K562 (cell line): ENCODE results near the gene IDUA. TPM values are rescaled to one million over a fixed set of nuclear protein-coding genes. Genes with fewer than 3 reads are reported as not detected.
A peak's percentile ranks its signal among the peaks of the same experiment; 100 is the strongest.

ENCODE experiments used
- BACH1 ChIP-seq: fragments of 200-800 bp; sonication (Bioruptor generic); IDR thresholded peaks from 2 replicates; pipeline ENCODE4 v1.6.1; 2016; ENCODE audit warnings: missing genetic modification characterization, missing compliant biosample characterization
- BRD4 ChIP-seq: fragments of 200-600 bp; sonication (generic); IDR thresholded peaks from 2 replicates; pipeline ENCODE4 v1.6.1; 2017; ENCODE audit warnings: inconsistent platforms
- CHCHD3 ChIP-seq: fragments of 250-450 bp; sonication (Bioruptor Pico); IDR thresholded peaks from 2 replicates; pipeline ENCODE4 v2.1.2; 2022; ENCODE audit warnings: mild to moderate bottlenecking
- ELF1 ChIP-seq: fragments of 200-800 bp; sonication (Bioruptor generic); IDR thresholded peaks from 2 replicates; pipeline ENCODE4 v1.6.1; 2016; ENCODE audit warnings: missing genetic modification characterization, missing compliant biosample characterization
- EP300 ChIP-seq: IDR thresholded peaks from 2 replicates; pipeline ENCODE4 v1.6.1; 2012; ENCODE audit warnings: low read length, improper control_type of control experiment
- HDAC6 ChIP-seq: IDR thresholded peaks from 2 replicates; pipeline ENCODE4 v1.6.1; 2012; ENCODE audit warnings: low read depth, mild to moderate bottlenecking, control low read depth, inconsistent platforms, low read length, moderate library complexity
- HNRNPH1 ChIP-seq: fragments of 200-400 bp; formaldehyde crosslinking; optimal IDR thresholded peaks from 2 replicates; pipeline ENCODE3; 2017; ENCODE audit warnings: low read depth, mild to moderate bottlenecking, low read length, moderate library complexity
- HNRNPLL ChIP-seq: fragments of 200-400 bp; formaldehyde crosslinking; IDR thresholded peaks from 2 replicates; pipeline ENCODE4 v1.6.1; 2017; ENCODE audit warnings: low read length, low read depth, mild to moderate bottlenecking; ENCODE audit not compliant: poor library complexity, severe bottlenecking
- MYNN ChIP-seq, 2 experiments: sonication (generic); formaldehyde crosslinking in 1 of 2; IDR thresholded peaks; 2 replicates each; pipeline versions ENCODE4 v1.5.0 to v1.6.1; 2016 to 2020; ENCODE audit warnings: antibody characterized with exemption in 1 of 2, missing genetic modification reagents in 1 of 2
- RAD21 ChIP-seq, 2 experiments: fragments of 250-450 bp in 1 of 2; fragments of 450-650 bp in 1 of 2; sonication (Bioruptor Pico) in 1 of 2; formaldehyde crosslinking in 1 of 2; IDR thresholded peaks in 1 of 2; conservative IDR thresholded peaks in 1 of 2; 2 replicates each; pipeline versions ENCODE4 v1.4.0 to v1.8.0; 2020 to 2022; ENCODE audit warnings: mild to moderate bottlenecking in 2 of 2, moderate library complexity in 1 of 2
- STAG1 ChIP-seq: sonication (generic); formaldehyde crosslinking; IDR thresholded peaks from 2 replicates; pipeline ENCODE4 v1.5.0; 2020; ENCODE audit warnings: missing genetic modification reagents, borderline replicate concordance
- SUPT5H ChIP-seq: fragments of 450-650 bp; IDR thresholded peaks from 2 replicates; pipeline ENCODE4 v1.6.1; 2016
- TAF9B ChIP-seq: fragments of 450-650 bp; IDR thresholded peaks from 2 replicates; pipeline ENCODE4 v1.6.1; 2018; ENCODE audit warnings: mild to moderate bottlenecking; ENCODE audit not compliant: partially characterized antibody
- ZNF134 ChIP-seq: fragments of 250-450 bp; sonication (Bioruptor Pico); conservative IDR thresholded peaks from 2 replicates; pipeline ENCODE4 v1.4.0; 2020
- ZSCAN32 ChIP-seq: fragments of 450-650 bp; formaldehyde crosslinking; IDR thresholded peaks from 2 replicates; pipeline ENCODE4 v1.4.0; 2020; ENCODE audit warnings: mild to moderate bottlenecking, moderate library complexity
- polyA plus RNA-seq, 8 experiments: library from polyadenylated mRNA; depleted of rRNA in 4 of 8; stranded (reverse) in 5 of 8; unstranded in 3 of 8; fragments of >200 nt; fragmentation: Nextera tagmentation in 2 of 8; fragmentation: Illumina TruSeq in 1 of 8; extraction: Ambion mirVana in 2 of 8; extraction: Trizol in 1 of 8; gene quantifications; 2 replicates each; pipeline versions ENCODE4 v1.2.1 to v1.2.3, GENCODE V29; 2011 to 2014; ENCODE audit warnings: inconsistent platforms in 1 of 8, missing spikeins in 1 of 8
- total RNA-seq, 7 experiments: library from RNA; depleted of rRNA in 6 of 7; stranded (reverse); fragments of >200 nt in 6 of 7; fragmentation: Illumina TruSeq in 2 of 7; extraction: Trizol in 2 of 7; gene quantifications; 2 replicates each; pipeline versions ENCODE4 v1.2.1 to v1.2.3, GENCODE V29; 2011 to 2021; ENCODE audit warnings: low replicate concordance in 1 of 7
- TF ChIP-seq, protein P1 (sequence below): fragments of 450-650 bp; IDR thresholded peaks from 2 replicates; pipeline ENCODE4 v1.6.1; 2016; ENCODE audit warnings: low read depth
- TF ChIP-seq, protein P2 (sequence below): fragments of 450-650 bp; formaldehyde crosslinking; IDR thresholded peaks from 2 replicates; pipeline ENCODE4 v1.4.0; 2022; ENCODE audit warnings: mild to moderate bottlenecking, moderate library complexity

Gene IDUA
- total and polyA plus RNA-seq, 9 of the 15 experiments (the other 6 are each of a cell fraction or from before 2014, with no cell fraction given), result 0.04 to 16.1 (median 1.2) TPM

DNA sequence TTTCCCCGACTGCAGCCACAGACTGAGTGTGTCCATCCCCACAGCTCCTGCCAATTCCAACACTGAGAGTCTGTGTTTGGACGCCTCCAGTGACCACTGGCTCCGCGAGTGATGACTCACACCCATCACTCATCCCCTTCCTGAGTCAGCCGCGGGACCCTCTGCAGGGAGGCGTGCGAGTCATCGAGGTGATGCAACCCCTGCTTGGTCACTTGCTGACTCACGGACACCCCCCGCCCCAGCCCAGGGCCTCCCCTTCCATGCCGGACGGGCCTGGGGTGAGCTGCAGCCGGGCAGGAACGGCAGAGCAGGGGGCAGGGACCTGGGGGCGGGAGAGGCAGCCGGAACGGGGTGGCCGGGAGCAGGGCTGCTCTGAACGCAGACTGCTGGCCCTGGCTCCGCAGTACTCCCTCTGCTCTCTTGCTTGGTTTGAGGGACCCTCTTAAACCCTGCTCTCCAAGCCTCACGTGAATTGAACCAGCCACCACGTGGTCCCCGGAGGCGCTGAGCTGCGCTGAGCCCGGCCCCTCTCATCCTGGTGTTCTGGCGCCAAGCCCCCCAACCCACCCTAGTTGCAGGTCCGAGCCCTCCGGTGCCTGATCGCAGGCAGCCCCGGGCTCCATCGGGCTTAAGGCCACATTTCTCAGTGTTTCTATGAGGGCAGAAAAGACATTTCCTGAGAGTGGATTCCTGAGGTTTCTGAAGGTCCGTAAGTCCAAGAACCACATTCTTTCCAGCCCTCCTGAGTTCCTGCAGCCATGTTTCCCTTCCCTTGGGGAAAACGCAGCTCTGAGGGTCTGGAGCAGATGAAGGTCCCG, 57.0 kb downstream of the IDUA start (continued):
- TF ChIP-seq, protein P1, sequence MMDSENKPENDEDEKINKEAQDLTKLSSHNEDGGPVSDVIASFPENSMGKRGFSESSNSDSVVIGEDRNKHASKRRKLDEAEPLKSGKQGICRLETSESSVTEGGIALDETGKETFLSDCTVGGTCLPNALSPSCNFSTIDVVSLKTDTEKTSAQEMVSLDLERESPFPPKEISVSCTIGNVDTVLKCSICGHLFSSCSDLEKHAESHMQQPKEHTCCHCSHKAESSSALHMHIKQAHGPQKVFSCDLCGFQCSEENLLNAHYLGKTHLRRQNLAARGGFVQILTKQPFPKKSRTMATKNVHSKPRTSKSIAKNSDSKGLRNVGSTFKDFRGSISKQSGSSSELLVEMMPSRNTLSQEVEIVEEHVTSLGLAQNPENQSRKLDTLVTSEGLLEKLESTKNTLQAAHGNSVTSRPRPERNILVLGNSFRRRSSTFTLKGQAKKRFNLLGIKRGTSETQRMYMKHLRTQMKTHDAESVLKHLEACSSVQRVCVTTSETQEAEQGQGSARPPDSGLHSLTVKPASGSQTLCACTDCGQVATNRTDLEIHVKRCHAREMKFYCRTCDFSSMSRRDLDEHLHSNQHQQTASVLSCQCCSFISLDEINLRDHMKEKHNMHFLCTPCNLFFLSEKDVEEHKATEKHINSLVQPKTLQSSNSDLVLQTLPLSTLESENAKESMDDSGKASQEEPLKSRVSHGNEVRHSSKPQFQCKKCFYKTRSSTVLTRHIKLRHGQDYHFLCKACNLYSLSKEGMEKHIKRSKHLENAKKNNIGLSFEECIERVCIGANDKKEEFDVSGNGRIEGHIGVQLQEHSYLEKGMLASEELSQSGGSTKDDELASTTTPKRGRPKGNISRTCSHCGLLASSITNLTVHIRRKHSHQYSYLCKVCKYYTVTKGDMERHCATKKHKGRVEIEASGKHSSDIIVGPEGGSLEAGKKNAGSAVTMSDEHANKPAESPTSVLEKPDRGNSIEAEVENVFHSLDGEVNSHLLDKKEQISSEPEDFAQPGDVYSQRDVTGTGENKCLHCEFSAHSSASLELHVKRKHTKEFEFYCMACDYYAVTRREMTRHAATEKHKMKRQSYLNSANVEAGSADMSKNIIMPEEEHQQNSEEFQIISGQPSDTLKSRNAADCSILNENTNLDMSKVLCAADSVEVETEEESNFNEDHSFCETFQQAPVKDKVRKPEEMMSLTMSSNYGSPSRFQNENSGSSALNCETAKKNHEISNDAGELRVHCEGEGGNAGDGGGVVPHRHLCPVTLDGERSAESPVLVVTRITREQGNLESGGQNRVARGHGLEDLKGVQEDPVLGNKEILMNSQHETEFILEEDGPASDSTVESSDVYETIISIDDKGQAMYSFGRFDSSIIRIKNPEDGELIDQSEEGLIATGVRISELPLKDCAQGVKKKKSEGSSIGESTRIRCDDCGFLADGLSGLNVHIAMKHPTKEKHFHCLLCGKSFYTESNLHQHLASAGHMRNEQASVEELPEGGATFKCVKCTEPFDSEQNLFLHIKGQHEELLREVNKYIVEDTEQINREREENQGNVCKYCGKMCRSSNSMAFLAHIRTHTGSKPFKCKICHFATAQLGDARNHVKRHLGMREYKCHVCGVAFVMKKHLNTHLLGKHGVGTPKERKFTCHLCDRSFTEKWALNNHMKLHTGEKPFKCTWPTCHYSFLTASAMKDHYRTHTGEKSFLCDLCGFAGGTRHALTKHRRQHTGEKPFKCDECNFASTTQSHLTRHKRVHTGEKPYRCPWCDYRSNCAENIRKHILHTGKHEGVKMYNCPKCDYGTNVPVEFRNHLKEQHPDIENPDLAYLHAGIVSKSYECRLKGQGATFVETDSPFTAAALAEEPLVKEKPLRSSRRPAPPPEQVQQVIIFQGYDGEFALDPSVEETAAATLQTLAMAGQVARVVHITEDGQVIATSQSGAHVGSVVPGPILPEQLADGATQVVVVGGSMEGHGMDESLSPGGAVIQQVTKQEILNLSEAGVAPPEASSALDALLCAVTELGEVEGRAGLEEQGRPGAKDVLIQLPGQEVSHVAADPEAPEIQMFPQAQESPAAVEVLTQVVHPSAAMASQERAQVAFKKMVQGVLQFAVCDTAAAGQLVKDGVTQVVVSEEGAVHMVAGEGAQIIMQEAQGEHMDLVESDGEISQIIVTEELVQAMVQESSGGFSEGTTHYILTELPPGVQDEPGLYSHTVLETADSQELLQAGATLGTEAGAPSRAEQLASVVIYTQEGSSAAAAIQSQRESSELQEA, result no peak
- TF ChIP-seq HNRNPH1 (no peak), MYNN (IDR thresholded peaks at IDR 0.05) (peak; percentile 96), MYNN (CRISPR knock-in tag; IDR thresholded peaks at IDR 0.05) (no peak), ZSCAN32 (CRISPR knock-in tag) (peak; percentile 55; the same call in 1 of the 2 replicates), HDAC6 (no peak), BACH1 (tag) (peak; percentile 93), SUPT5H (peak; percentile 61), EP300 (peak; percentile 95), BRD4 (peak; percentile 72; the same call in 1 of the 2 replicates), HNRNPLL (no peak), STAG1 (peak; percentile 29; the same call in 1 of the 2 replicates), ZNF134 (CRISPR knock-in tag) (no peak), ELF1 (tag) (no peak), TAF9B (peak; percentile 100), CHCHD3 (CRISPR knock-in tag) (no peak), RAD21 (CRISPR knock-in tag; conservative IDR thresholded peaks at IDR 0.05 in 1 of 2, IDR thresholded peaks at IDR 0.05 in 1 of 2) (peak in 1 of 2 experiments; percentile 22; a peak in 1 of 4 replicates)
- TF ChIP-seq, protein P2, sequence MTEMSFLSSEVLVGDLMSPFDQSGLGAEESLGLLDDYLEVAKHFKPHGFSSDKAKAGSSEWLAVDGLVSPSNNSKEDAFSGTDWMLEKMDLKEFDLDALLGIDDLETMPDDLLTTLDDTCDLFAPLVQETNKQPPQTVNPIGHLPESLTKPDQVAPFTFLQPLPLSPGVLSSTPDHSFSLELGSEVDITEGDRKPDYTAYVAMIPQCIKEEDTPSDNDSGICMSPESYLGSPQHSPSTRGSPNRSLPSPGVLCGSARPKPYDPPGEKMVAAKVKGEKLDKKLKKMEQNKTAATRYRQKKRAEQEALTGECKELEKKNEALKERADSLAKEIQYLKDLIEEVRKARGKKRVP (CRISPR knock-in tag), result peak; percentile 95
